NCI-H2196 (cell line): ENCODE results near the gene MS4A6E.
"Not testable (repeated sequence)": the region's sequence is repeated elsewhere in the genome, so short reads cannot be mapped to it uniquely, and the experiment has no call there.

ENCODE experiments used
- DNase-seq: peaks from one replicate; lab custom pipeline; 2025; ENCODE audit not compliant: unreplicated experiment; lab: John Stamatoyannopoulos, UW

MS4A6E gene, protein sequence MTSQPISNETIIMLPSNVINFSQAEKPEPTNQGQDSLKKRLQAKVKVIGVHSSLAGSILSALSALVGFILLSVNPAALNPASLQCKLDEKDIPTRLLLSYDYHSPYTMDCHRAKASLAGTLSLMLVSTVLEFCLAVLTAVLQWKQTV

DNA sequence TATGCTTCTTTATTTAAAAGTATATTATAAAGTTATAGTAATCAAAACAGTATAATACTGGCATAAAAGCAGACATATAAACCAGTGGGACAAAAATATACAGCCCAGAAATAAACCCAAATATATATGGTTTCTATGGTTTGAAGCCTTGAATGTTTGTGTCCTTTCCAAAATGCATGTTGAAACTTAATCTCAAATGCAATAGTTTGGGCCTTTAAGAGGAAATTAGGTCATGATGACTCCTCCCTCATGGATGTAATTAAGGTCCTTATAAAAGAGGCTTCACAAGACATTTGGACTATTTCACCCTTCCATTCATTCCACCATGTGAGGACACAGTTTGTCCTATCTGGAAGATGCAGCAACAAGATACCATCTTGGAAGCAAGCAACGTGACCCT is at the start of gene MS4A6E:
Gene MS4A6E (plus strand): TSS at position 301 of the 400 bp plus-strand sequence. CDS start 7,641 bp downstream, outside the sequence.
- DNase-seq: no peak

DNA sequence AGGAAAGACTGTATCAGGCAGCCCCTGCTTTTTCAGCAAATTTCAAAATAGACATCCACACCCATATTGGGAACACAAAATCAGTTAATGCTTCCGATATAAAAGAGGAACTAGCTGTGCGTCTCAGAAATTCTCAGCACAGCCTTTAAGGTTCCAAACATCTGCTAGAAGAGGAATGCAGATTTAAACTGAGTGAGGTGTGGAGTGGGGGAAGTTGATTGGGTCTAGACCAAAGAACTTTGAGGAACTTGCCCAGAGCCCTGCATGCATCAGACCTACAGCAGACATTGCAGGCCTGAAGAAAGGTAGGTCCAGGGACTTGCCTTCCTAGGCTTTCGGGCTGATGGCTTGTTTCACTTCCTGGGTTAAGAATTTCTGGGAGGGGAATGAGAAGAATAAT is 46.6 kb upstream of the MS4A6E start, which contains the start of gene MS4A4A:
Gene MS4A4A (plus strand): TSS at position 255 of the 400 bp plus-strand sequence. CDS start 10 bp downstream, at position 265.
- no peak for DNase-seq

DNA sequence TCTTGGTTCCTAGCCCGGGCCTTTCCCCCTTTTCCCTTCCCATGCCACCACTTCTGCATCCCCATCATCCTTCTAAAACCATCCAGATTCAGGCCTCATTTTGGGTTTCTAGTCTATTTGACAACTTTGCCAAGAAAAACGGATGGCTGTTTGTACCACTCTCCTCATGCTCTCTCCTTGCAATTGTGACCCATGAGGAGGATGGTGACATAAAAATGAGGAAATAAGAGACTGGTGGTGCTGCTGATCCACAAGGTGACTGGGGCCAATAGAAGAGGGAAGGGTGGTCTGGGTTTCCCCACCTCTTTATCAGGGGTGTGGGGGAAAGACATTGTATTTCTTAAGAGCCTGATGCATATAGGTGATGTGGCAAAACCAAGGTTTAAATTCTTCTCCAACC is 45.6 kb upstream of the MS4A6E start:
- no peak for DNase-seq

DNA sequence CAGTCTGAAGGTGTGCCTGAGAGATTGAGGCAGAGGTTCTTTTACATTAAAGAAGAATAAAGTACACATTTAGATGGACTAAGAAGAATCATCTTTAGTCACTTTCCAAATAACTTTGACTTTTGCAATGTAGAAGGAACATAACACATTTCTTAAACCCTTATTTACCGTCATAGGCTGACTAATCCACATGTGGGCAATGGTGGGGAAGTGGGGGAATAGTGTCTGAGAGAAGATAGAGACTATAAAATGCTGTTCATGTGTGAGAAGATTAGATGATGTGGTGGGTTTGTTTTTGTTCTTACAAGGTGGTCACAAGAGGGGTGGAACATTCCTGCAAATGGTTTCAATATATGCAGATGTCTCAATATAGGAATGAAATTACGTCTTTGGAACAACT is 44.8 kb upstream of the MS4A6E start:
- no peak for DNase-seq

DNA sequence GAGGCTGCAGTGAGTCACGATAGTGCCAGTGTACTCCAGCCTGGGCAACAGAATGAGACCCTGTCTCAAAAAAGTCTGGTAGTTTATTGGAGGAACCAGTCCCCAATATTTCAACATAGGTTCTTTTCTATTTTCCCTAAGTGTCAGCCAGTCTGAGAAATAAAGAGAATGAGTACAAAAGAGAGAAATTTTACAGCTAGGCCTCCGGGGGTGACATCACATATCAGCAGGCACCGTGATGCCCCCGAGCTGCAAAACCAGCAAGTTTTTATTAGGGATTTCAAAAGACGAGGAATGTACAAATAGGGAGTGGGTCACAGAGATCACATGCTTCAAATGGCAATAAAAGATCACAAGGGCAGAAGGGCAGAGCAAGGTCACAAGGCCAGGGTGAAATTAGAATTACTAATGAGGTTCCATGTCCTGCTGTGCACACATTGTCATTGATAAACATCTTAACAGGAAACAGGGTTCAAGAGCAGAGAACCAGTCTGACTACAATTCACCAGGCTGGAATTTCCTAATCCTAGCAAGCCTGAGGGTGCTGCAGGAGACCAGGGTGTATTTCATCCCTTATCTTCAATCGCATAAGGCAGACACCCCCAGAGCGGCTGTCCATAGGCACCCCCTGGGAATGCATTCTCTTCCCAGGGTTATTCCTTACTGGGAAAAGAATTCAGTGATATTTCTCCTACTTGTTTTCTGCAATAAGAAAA is 41.5 kb upstream of the MS4A6E start:
- DNase-seq: not testable (repeated sequence)

GRCh38 chr11:60288531-60288930 is 38.5 kb upstream of the MS4A6E start:
- no peak for DNase-seq

GRCh38 chr11:60292145-60292544 is 34.9 kb upstream of the MS4A6E start:
- DNase-seq: no peak

- no peak for DNase-seq
These were observed 25.9 kb upstream of the MS4A6E start for GRCh38 chr11:60301178-60301577.

DNA sequence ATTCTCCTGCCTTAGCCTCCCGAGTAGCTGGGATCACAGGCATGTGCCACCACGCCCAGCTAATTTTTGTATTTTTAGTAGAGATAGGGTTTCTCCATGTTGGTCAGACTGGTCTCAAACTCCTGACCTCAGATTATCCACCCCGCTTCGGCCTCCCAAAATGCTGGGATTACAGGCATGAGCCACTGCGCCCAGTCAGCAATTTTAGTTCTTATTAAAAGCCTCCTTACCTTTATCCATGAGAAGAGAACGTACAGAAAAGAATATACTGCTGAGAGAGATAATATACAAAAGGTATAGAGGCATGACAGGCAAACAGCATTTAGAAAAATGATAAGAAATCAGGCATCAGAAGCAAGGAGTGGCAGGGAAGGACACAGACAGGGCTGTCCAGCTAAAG is 25.2 kb upstream of the MS4A6E start:
- DNase-seq: not testable (repeated sequence)

- no peak for DNase-seq
These were observed 23.4 kb upstream of the MS4A6E start for GRCh38 chr11:60303661-60304060.

DNA sequence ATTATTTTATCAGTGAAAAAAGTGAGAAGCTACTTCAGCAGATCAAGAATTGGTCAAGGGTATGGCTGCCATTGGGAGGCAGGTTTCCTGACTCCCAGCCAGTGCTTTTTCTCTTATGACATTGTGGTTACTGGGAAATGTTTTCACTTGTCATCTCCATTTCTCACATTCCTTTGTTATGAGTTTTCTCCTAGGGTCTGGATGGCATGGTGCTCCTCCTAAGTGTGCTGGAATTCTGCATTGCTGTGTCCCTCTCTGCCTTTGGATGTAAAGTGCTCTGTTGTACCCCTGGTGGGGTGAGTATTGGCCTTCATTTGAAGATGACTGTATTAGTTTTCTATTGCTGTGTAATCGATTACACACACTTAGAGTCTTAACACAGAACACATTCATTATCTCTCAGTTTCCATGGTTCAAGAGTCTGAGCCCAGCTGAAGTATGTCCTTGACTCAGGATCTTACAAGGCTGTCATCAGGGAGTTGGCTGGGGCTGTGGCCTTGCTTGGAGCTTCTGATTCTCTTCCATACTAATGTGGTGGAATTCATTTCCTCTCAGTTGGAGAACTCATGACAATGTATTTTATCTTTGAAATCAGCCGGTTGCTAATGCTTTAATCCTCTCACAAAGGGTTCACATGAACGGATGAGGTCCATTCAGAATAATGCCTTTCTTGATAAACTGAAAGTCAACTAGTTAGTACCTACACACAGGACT is 21.0 kb upstream of the MS4A6E start:
- no peak for DNase-seq

DNA sequence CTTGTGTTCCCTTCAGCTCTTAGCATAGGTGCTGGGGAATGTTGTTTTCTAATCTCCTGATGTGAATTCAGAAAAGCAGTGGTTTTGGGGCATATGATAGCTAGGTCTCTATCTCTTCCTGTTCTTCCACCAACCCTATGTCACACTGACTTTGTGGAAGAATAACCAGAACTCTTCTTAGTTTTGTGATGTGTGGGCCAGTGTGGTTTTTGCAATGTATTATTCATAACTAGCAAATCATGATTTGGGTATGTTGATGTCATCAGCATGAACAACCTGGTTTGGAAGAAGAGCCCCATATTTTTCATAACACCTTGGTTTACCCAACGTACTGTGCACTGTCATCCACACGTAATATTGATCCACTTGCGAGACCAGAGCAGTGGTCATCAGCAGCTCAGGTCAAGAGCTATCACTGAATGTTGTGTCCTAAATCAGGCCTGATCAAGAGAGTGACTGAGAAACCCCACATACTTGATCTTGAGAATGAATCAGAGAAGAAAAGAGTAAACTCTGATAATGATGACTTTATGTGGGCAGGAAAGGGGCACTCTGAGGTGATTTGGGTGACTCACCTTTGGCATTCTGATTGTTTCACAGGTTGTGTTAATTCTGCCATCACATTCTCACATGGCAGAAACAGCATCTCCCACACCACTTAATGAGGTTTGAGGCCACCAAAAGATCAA is 19.4 kb upstream of the MS4A6E start:
- DNase-seq: no peak

GRCh38 chr11:60310407-60310998 is 16.6 kb upstream of the MS4A6E start:
- DNase-seq: no peak

DNA sequence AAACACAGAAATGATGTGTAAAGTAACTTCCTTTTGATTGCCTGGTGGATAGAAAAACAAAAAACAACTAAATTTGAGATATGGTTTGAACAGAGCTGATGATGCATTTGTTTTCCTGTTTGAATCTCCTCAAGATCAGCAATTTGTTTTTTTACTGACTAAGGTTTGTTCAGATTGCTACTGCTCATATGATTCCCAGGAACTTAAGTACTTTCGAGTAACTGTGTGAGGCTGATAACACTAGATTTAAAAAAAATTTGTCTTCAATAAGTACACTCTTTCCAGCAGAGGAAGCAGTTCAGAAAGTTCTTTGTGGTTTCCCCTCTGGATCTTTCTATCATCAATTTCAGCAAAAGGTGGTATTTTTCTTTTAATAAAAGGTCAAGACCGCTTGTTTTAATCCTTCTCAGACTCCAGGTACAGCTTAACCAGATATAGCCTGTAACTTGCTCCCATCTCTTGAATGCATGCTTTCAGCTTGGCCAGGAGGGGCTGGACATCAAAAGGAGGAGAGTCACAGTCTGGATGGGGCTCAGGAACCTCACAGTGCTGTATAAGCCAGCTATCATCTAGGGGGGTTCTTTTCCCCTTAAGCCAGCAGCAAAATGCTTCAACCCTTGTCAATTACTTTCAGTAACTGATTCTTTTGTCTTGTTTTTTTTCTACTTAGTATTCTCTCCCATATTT is 12.3 kb upstream of the MS4A6E start:
- no peak for DNase-seq

GRCh38 chr11:60315871-60316270 is 11.2 kb upstream of the MS4A6E start:
- DNase-seq: no peak

GRCh38 chr11:60316317-60316716 is 10.7 kb upstream of the MS4A6E start:
- DNase-seq: no peak

GRCh38 chr11:60318726-60319125 is 8.3 kb upstream of the MS4A6E start:
- DNase-seq: no peak

GRCh38 chr11:60321051-60321450 is 6.0 kb upstream of the MS4A6E start:
- DNase-seq: no peak

- no peak for DNase-seq
These were observed 1.4 kb downstream of the MS4A6E start for GRCh38 chr11:60328460-60328859.

DNA sequence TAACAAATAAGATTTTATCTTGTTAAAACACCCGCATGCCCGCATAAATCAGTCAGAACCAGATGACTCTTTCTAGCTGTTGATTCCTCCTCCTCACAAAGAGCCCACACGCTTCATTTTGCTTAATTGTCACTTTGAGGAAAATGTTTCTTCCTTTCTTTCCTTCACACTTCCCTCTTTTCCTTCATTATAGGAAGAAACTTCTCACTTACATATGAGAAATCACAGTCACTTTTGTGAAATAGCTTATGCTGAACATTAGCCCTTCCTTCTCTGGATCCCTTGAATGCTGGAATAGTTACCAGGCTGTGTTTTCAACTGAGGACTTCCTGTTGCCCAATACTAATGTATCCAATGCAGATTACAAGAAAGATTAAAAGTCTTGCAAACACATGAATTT is 5.8 kb downstream of the MS4A6E start:
- DNase-seq: no peak
